Effector CD8-positive, alpha-beta T cell (primary cell): ENCODE measurements around the gene ABI2.
"Not testable (repeated sequence)": the region's sequence is repeated elsewhere in the genome, so short reads cannot be mapped to it uniquely, and the experiment has no call there.

Source experiments
- DNase-seq: peaks from one replicate; lab custom pipeline; 2025; lab: John Stamatoyannopoulos, UW

The ABI2 gene

GRCh38 chr2:203427061-203427460 is 98.9 kb downstream of the ABI2 start:
- no peak for DNase-seq

DNA sequence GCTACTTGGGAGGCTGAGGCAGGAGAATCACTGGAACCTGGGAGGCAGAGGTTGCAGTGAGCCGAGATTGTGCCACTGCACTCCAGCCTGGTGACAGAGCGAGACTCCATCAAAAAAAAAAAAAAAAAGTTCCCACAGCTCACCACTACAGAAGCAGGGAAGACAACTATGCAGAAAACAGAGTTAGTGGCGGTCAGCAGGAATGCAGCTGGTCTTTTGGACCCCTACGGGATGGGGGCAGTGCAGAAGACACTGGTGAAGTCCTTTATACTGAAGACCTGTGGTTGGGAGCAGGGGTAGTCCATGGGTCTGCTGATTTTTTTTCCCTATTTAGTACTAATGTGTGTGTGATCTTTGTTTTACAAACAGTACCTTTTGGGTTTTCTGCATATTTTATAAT is 101.4 kb downstream of the ABI2 start:
- not testable (repeated sequence) for DNase-seq

DNA sequence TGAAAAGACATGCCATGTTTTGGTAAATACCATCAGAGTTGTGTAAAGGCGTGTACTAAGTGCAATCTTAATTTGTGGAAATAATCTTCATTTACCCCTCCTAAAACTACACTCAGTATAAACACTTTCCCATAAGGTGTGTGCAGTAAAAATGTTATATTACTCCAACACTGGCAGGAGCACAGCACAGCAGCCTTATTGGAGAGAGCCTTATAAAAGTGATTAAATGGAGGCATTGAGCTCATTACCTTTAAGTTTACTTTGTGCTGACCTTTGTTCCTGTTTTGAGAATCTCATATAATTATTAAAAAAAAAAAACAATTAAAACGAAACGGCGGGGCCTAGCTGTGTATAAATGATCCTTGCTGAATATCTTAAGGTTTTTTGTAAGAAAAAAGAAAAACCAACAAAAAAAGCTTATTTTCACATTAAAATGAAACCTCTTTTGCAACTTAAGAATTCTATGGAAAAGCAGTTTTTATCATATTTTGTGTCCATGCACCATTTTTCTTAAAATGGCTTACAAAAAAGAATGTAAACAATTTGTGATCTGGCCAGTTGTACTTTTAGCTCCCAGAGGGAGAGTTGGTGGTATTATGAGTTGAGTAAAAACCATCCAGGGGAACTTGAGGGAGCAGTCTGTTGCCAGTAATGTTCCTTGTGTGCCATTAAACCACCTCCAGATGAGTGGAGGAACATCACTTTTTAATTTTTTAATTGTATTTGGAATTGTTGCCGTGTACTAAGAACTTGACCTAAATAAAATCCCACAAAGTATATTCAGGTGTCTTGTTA is 103.4 kb downstream of the ABI2 start:
- no peak for DNase-seq

GRCh38 chr2:203432811-203433210 is 104.6 kb downstream of the ABI2 start:
- DNase-seq: no peak

DNA sequence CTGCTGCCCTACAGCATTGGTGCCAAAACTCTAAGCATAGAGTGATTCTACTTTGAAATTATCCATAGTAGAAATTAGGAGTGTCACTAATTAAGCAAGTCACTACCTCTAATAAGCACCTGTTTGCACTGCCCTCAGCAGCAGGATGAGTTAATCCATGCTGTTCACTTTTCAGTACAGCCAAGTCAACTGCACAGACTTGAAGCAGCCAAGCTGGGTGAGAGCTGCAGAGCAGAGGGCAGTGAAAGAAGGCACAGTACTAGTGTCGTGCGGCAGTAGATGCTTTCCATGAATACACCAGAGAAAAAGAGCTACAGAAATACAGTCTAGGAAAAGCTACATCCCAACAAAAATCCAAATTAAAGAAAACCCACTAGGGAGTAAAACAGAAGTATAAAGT is 108.3 kb downstream of the ABI2 start:
- DNase-seq: no peak

DNA sequence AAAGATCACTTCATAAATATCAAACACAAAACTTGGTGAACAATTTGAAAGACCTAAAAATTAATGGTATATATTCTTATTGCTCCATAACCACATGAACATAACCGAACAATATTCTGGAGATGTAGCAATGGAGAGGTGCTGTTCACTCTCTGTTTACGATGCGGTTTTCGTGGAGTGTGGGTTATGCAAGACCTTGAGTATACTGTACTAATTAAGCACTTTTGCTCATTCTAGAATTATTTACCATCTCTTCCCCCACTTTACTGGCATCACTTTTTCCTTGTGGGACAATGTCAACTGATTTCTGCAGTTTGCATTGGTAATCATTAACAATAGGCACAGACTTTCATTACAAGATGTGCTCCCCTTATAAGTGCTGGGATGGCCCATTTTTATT is 109.3 kb downstream of the ABI2 start:
- DNase-seq: no peak

GRCh38 chr2:203438528-203438927 is 110.3 kb downstream of the ABI2 start:
- DNase-seq: no peak

DNA sequence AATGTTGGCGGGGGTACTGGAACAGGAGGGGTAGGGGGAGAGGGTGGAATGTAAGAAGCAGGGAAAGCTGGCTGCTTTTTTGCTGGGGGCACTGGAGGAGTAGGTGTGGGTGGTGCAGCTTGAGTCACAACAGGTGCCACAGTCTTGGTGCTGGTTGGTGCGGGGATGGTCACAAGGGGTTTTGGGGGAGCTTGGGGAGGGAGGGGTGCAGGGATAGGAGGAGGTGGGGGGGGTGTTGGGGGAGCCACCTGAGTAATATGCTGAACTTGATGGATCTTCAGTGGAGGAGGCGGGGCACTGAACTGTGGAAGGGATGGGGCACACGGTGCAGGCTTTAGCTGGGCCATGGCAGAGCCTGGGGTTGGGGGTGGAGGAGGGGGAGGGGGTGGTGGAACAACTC is 112.5 kb downstream of the ABI2 start:
- no peak for DNase-seq

DNA sequence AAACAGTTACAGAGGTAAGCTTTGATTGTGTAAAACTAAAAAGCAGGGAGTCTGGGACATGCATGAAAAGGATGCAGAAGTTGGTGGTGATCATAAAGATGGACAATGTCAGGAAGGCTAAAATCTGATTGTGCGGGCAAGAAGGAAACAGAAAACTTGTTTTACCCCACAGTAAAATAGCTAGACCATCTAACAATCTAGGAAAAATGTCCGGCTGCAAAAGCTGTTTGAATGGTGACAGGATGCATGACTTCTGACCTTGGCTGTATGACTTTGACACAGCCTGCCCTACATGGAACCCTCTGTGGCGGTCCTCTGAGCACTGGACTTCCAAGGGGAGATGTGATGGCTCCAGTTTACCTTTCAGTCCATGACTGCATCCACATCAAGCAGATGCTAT is 113.3 kb downstream of the ABI2 start:
- DNase-seq: no peak

GRCh38 chr2:203442463-203442862 is 114.3 kb downstream of the ABI2 start:
- DNase-seq: no peak

DNA sequence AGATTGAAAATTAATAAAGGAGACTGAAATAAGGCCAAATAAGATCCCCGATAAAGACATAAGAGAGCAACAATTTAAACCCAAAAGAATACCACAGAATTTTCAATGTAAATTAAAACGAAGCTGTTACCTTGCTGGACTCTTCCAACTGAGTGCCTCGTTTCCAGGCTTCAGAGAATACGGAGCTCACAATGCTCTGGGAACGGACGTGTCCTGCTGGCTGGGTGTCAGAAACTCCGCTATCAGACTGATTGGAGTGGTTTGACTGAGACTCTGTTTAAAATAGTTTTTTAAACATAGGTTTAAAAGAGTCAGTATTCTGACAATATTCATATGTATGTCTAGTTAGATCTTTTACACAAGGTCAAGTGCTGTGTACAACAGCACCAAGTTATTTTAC is 116.5 kb downstream of the ABI2 start:
- no peak for DNase-seq

DNA sequence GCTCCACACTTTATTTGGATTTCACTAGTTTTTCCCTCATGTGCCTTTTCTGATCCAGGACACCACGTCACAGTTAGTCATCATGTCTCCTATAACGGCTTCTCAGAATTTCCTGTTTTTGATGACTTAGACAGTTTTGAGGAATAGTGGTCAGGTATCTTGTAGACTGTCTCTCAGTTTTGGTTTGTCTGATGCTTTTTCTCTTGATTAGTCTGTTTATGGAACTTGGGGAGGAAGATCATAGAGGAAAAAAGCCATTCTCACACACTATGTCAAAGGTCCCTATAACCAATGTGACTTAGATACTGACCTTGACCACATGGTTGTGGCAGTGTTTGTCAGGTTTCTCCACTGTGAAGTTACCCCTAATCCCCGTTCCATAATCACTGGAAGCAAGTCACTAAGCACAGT is 117.9 kb downstream of the ABI2 start:
- DNase-seq: no peak

DNA sequence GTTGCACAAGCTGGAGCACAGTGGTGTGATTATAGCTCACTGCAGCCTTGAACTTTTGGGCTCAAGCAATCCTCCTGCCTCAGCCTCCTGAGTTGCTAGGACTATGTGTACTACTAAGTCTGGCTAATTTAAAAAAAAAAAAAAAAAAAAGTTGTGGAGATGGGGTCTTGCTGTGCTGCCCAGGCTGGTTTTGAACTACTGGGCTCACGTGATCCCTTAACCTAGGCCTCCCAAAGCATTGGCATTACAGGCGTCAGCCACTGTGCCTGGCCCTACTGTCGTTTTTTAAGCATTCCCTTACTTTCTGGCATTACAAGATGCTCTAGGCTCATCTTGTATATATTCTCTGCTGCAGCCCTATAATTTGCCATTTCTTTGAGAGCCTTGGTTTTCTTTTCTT is 118.6 kb downstream of the ABI2 start:
- no peak for DNase-seq

DNA sequence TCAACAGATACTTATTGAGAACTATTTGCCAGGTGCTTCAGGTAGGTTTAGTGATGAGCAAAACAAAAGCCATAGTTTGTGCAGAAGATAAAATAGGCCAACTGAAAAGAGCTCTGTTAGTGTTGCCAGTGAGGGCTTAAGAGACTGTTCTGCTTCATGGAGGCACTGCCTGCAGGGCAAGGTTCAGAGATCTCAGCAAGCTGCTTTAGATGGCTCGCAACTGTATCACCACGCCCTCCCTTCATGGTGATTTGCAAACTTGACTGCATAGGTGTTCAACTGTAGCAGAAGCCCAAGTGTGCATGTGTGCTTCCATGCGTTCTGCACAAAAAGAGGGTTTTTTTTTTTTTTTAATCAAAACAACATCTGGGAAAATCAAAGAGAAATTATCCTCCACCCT is 122.4 kb downstream of the ABI2 start:
- DNase-seq: no peak

- DNase-seq: no peak
Observed at GRCh38 chr2:203451011-203451410, 122.8 kb downstream of the ABI2 start.

- DNase-seq: no peak
Observed at GRCh38 chr2:203451689-203452088, 123.5 kb downstream of the ABI2 start.

GRCh38 chr2:203453858-203454451 is 125.8 kb downstream of the ABI2 start:
- DNase-seq: no peak

DNA sequence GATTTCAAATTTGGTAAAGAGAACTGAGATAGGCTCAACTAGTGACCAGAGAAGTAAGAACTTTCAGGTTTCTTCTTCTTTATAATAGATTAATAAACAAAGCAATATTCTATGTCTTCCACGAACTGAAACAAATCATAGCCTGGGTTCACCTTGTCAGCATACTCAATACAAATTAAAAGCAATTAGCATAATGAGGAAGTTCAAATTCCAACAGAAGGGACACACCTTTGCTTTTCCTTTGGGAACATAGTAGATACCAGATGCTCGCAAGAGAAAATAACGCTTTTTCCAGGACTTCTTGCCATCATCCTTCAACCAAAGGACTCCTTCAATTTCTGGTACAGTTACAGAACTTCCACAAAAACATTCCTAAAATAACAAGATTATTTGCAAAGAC is 127.0 kb downstream of the ABI2 start:
- DNase-seq: no peak

GRCh38 chr2:203461746-203462145 is 133.6 kb downstream of the ABI2 start:
- no peak for DNase-seq

DNA sequence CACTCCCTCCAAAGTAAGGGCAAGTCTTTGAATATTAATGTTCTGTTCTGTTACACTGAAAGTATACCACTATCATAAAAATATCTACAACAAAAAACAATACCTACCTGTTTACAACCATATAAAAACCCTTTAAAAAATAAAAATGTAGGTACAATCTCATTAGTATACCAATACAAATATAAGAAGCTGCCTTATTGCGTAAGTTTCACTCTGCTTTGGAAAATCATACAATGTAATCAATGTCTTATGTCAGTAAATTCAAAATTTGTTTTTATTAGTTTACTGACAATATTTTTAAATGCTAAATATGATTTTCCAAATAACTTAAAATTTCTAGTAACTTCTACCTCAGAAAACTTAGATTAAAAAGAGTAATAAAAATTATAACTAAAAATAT is 134.1 kb downstream of the ABI2 start:
- DNase-seq: no peak

- DNase-seq: no peak
Observed at GRCh38 chr2:203463266-203463678, 135.1 kb downstream of the ABI2 start.

DNA sequence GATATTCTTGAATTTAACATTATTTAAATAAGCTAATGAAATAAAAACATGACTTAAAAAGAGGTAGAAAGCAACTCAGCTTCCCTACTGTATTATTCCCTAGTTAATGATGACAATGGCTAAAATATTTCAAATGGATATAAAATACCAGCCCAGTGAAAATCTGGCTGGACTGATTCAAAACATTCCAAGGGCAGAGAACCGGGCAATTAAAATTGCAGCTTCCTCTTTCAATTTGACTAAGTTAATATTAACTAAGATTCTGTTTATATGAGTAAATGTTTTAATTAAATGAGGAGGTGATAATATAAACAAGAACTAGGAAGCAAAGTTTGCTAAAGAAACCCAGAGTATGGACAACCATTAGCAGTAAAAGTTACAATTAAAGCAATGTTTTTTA is 141.4 kb downstream of the ABI2 start:
- DNase-seq: no peak

DNA sequence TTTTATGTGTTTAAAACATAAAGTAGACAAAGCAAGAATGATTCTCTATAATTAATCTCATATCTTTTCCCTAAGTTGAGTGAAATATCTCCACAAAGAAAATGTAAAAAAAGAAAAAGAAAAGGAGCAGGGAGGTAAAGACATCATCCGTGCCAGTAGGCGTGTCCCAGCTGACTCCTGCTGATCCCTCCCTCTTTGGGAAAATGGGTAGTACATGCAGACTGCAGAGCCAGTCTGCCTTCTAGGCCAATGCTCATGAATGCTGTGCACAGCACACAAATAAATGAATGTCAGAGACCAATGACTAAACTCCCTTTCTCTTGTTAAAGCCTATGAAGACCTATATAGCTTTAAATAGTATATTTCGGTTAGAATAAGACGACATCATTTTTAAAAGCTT is 142.2 kb downstream of the ABI2 start:
- no peak for DNase-seq

DNA sequence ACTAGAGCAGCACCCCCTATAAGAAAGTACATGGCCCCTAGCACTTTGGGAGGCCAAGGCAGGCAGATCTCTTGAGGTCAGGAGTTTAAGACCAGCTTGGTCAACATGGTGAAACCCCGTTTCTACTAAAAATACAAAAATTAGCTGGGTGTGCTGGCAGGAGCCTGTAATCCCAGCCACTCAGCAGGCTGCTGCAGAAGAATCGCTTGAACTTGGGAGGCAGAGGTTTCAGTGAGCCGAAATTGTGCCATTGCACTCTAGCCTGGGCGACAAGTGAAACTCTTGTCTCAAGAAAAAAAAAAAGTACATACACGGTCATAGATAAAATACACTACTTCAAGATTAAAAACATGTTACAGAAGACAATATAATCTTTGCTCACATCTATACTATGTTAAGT is 143.1 kb downstream of the ABI2 start:
- no peak for DNase-seq
